Muscle layer of duodenum (tissue), 2 donors: ENCODE data around the gene MEGF10.
"Not testable (repeated sequence)": the region's sequence is repeated elsewhere in the genome, so short reads cannot be mapped to it uniquely, and the experiment has no call there.

Experiments used
- H3K27ac ChIP-seq: one replicate; pipeline ENCODE4 v1.7.0; 2013; ENCODE audit warnings: mild to moderate bottlenecking, low read length
- H3K27me3 ChIP-seq: one replicate; pipeline ENCODE4 v1.7.0; 2013; ENCODE audit warnings: low read depth, mild to moderate bottlenecking, control low read depth, low read length
- H3K36me3 ChIP-seq, 2 donors: one replicate each; pipeline ENCODE4 v1.7.0; 2013; ENCODE audit warnings: low read length in 2 of 2, control low read depth in 1 of 2, mild to moderate bottlenecking in 1 of 2; ENCODE audit not compliant: insufficient read depth in 2 of 2, control insufficient read depth in 1 of 2
- H3K4me1 ChIP-seq, 2 donors: one replicate each; pipeline ENCODE4 v1.7.0; 2013; ENCODE audit warnings: low read length in 2 of 2, mild to moderate bottlenecking in 2 of 2, control low read depth in 1 of 2, moderate library complexity in 1 of 2; ENCODE audit not compliant: insufficient read depth in 2 of 2, control insufficient read depth in 1 of 2
- H3K4me3 ChIP-seq, 2 donors: one replicate each; pipeline ENCODE4 v1.7.0; 2013; ENCODE audit warnings: low read length in 2 of 2, low read depth in 1 of 2, mild to moderate bottlenecking in 1 of 2
- H3K9me3 ChIP-seq, 2 donors: one replicate each; pipeline ENCODE4 v1.7.0; 2013; ENCODE audit warnings: low read length in 2 of 2, control low read depth in 1 of 2, mild to moderate bottlenecking in 1 of 2; ENCODE audit not compliant: control insufficient read depth in 1 of 2
- donor health status: healthy.

MEGF10 gene

DNA sequence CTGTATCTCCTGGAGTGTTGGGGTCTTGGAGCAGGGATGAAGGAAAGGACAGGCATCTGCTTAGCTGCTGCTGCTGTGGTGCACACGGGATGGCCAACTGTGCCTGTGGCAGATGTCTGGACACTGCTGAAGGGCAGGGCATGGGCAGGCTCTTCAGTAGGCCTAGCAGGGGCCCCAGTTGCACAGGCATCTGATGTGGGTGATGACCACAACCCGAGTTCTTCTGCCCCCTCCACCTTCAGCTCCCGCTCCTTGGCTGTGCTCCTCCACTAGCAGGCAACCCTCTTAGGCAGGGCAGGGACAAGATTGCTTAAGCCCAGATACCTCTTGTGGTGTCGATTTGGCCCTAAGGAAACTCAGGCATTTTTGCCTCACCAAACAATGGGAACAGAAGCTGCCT, 9.0 kb upstream of the MEGF10 start:
- H3K4me1 ChIP-seq, result no peaks in the 10 kb centered on the region
- no peaks in the 10 kb centered on the region for H3K36me3 ChIP-seq
- no peaks in the 10 kb centered on the region for H3K27me3 ChIP-seq
- H3K27ac ChIP-seq, result no peak overlapping the region
- no peaks in the 10 kb centered on the region for H3K9me3 ChIP-seq
- no peak overlapping the region for H3K4me3 ChIP-seq

GRCh38 chr5:127288676-127289075, 1.9 kb upstream of the MEGF10 start:
- H3K36me3 ChIP-seq, result no peaks in the 10 kb centered on the region
- peaks cover 6% of the 10 kb centered on the region for H3K27me3 ChIP-seq
- H3K27ac ChIP-seq, result no peak overlapping the region
- H3K9me3 ChIP-seq, result peaks cover 0 to 2% of the 10 kb centered on the region in 2 donors
- no peak overlapping the region for H3K4me3 ChIP-seq
- peaks cover 0 to 8% of the 10 kb centered on the region in 2 donors for H3K4me1 ChIP-seq

GRCh38 chr5:127290946-127291693, 524 bp downstream of the MEGF10 start:
- no peaks in the 10 kb centered on the region for H3K36me3 ChIP-seq
- H3K4me1 ChIP-seq, result peaks cover 0 to 8% of the 10 kb centered on the region in 2 donors
- H3K4me3 ChIP-seq, result peak overlapping the region; percentile 31 to 64
- peaks cover 6% of the 10 kb centered on the region for H3K27me3 ChIP-seq
- H3K27ac ChIP-seq, result no peak overlapping the region
- peaks cover 0 to 2% of the 10 kb centered on the region in 2 donors for H3K9me3 ChIP-seq

- H3K27me3 ChIP-seq, result peaks cover 6% of the 10 kb centered on the region
- H3K27ac ChIP-seq, result no peak overlapping the region
- no peaks in the 10 kb centered on the region for H3K36me3 ChIP-seq
- peaks cover 0 to 8% of the 10 kb centered on the region in 2 donors for H3K4me1 ChIP-seq
- peaks cover 0 to 2% of the 10 kb centered on the region in 2 donors for H3K9me3 ChIP-seq
- no peak overlapping the region for H3K4me3 ChIP-seq
Observed at GRCh38 chr5:127292030-127292735, 1.6 kb downstream of the MEGF10 start.

- H3K9me3 ChIP-seq, result peaks cover 0 to 2% of the 10 kb centered on the region in 2 donors
- H3K36me3 ChIP-seq, result no peaks in the 10 kb centered on the region
- no peak overlapping the region for H3K27ac ChIP-seq
- H3K27me3 ChIP-seq, result peaks cover 6% of the 10 kb centered on the region
- H3K4me3 ChIP-seq, result no peak overlapping the region
- peaks cover 0 to 8% of the 10 kb centered on the region in 2 donors for H3K4me1 ChIP-seq
Observed at GRCh38 chr5:127293373-127293772, 2.8 kb downstream of the MEGF10 start.

- Histone ChIP-seq H3K4me3 (no peak overlapping the region), H3K4me1 (peaks cover 0 to 8% of the 10 kb centered on the region in 2 donors), H3K27ac (no peak overlapping the region), H3K9me3 (no peaks in the 10 kb centered on the region), H3K27me3 (peaks cover 6% of the 10 kb centered on the region), H3K36me3 (no peaks in the 10 kb centered on the region)
Observed at GRCh38 chr5:127294829-127295228, 4.2 kb downstream of the MEGF10 start.

- Histone ChIP-seq H3K36me3 (no peaks in the 10 kb centered on the region), H3K27me3 (peaks cover 6% of the 10 kb centered on the region), H3K4me3 (no peak overlapping the region), H3K4me1 (peaks cover 0 to 2% of the 10 kb centered on the region in 2 donors), H3K27ac (no peak overlapping the region), H3K9me3 (no peaks in the 10 kb centered on the region)
Observed at GRCh38 chr5:127295454-127295853, 4.9 kb downstream of the MEGF10 start.

DNA sequence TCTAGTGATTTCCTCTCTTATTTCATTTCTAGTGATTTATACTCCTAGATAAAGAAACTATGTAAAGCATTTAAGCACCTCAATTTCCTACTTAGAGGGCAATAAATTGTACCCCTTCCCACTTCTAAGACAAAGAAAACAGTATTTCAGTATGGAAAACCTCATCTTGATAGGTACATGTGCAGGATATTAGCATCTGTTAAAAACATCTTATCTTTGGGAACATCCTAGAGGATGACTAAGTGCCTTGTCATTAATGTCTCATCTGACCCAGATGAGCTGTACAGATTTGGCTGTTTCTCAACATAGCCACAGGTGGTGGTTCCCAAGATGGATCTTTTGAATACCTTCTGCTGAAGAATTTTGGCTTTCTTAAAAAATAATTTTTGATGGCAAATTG, 5.7 kb downstream of the MEGF10 start:
- no peak overlapping the region for H3K27ac ChIP-seq
- no peaks in the 10 kb centered on the region for H3K36me3 ChIP-seq
- no peaks in the 10 kb centered on the region for H3K27me3 ChIP-seq
- no peak overlapping the region for H3K4me3 ChIP-seq
- no peaks in the 10 kb centered on the region for H3K4me1 ChIP-seq
- no peaks in the 10 kb centered on the region for H3K9me3 ChIP-seq

GRCh38 chr5:127296894-127297293, 6.3 kb downstream of the MEGF10 start:
- not testable (repeated sequence) for H3K4me1 ChIP-seq, H3K4me3 ChIP-seq, H3K27ac ChIP-seq, H3K36me3 ChIP-seq, H3K9me3 ChIP-seq, H3K27me3 ChIP-seq

DNA sequence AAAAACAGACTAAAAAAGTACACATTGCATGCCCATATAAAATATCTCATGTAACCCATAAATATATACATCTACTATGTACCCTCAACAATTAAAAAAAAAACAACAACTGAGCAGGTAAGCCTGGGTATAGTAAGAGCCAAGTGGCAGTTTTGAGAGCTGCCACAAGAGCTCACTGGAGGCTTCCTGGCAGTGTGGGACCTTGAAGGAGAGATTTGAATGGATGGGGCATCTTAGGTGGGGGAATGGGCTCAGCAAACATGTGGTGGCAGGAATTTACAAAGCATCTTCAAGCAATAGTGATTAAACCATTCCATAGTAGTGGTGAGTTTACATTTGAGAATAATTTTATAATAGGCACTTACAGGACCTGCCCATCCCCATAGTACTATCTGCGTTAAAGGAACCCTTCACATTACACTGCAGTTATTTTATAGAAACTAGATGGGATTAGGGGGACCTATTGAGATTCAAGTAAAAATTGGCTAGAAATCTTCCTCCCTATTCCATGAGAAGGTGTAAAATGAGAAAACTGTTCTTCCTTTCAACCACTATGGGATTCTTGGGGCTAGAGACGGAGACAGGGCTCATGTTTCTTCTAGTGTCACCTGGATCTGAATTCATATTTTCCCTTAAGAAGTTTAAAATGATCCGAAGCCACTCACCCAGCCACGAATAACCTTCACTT, 6.9 kb downstream of the MEGF10 start:
- Histone ChIP-seq H3K27ac (no peak overlapping the region), H3K36me3 (no peaks in the 10 kb centered on the region), H3K4me3 (no peak overlapping the region), H3K27me3 (no peaks in the 10 kb centered on the region), H3K4me1 (no peaks in the 10 kb centered on the region), H3K9me3 (no peaks in the 10 kb centered on the region)

GRCh38 chr5:127298036-127298429, 7.4 kb downstream of the MEGF10 start:
- Histone ChIP-seq H3K4me1 (no peaks in the 10 kb centered on the region), H3K27ac (no peak overlapping the region), H3K36me3 (no peaks in the 10 kb centered on the region), H3K4me3 (no peak overlapping the region), H3K27me3 (no peaks in the 10 kb centered on the region), H3K9me3 (no peaks in the 10 kb centered on the region)
